Cardiac muscle cell (in vitro differentiated cells and primary cell): ENCODE results near the gene MIPOL1. TPM values are rescaled to one million over a fixed set of nuclear protein-coding genes. Genes with fewer than 3 reads are reported as not detected.
A peak's percentile ranks its signal among the peaks of the same experiment; 100 is the strongest.

Experiments used
- DNase-seq, 2 donors: peaks; one replicate each; pipeline versions ENCODE4 v3.0.0 to v3.0.0-alpha.2; 2010 to 2017; ENCODE audit warnings: low read depth in 1 of 2, low spot score in 1 of 2
- H3K27ac ChIP-seq: fragments of 200-600 bp; sonication (generic); 2 replicates; pipeline ENCODE4 v1.5.1; 2016
- H3K27me3 ChIP-seq: fragments of 200-600 bp; sonication (generic); 2 replicates; pipeline ENCODE4 v1.6.0; 2016; ENCODE audit warnings: control low read depth
- H3K36me3 ChIP-seq: fragments of 200-600 bp; sonication (generic); 2 replicates; pipeline ENCODE4 v1.5.1; 2016; ENCODE audit warnings: control low read depth
- H3K4me1 ChIP-seq: fragments of 200-600 bp; sonication (generic); 2 replicates; pipeline ENCODE4 v1.8.1; 2017; ENCODE audit warnings: low read depth, mild to moderate bottlenecking, mixed run types
- H3K4me3 ChIP-seq: fragments of 200-600 bp; sonication (generic); 2 replicates; pipeline ENCODE4 v1.5.1; 2016; ENCODE audit warnings: mild to moderate bottlenecking
- H3K9me3 ChIP-seq: fragments of 200-600 bp; sonication (generic); 2 replicates; pipeline ENCODE4 v1.5.1; 2017; ENCODE audit warnings: low read depth, mild to moderate bottlenecking, control low read depth
- CTCF ChIP-seq: IDR thresholded peaks from 2 replicates; pipeline ENCODE4 v1.5.1; 2012; ENCODE audit warnings: low read depth, mild to moderate bottlenecking, low read length
- polyA plus RNA-seq: library from polyadenylated mRNA; unstranded; fragments of >200 nt; fragmentation: Nextera tagmentation; extraction: Ambion mirVana; gene quantifications from 2 replicates; pipeline ENCODE4 v1.2.1, GENCODE V29; 2016
- total RNA-seq: library from RNA; depleted of rRNA; stranded (reverse); fragments of >200 nt; gene quantifications from 2 replicates; pipeline ENCODE4 v1.2.3, GENCODE V29; 2016

The MIPOL1 gene
- total and polyA plus RNA-seq, 2 experiments from 2014 or later = 7.3 to 8.4 TPM

DNA sequence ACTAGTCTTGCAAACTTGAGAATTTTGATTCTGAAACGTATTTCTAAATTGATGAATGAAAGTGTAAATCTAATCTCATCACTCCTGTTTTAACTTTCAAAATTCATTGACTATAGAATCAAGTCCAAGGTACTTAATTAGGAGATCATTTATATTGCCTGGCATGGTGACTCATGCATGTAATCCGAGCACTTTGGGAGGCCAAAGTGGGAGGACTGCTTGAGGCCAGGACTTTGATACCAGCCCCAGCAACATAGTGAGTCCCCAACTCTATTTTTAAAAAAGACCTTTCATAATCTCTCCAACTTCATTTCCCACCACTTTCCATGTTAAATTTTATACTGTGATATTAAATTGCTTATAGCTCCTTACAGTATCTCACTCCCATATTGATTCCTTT lies 3.0 kb upstream of the MIPOL1 start:
- Histone ChIP-seq H3K27ac (no peak overlapping the region), H3K36me3 (no peaks in the 10 kb centered on the region), H3K9me3 (no peaks in the 10 kb centered on the region), H3K4me1 (no peaks in the 10 kb centered on the region), H3K4me3 (no peak overlapping the region), H3K27me3 (no peaks in the 10 kb centered on the region)
- DNase-seq = no peak
- no peak for TF ChIP-seq CTCF

DNA sequence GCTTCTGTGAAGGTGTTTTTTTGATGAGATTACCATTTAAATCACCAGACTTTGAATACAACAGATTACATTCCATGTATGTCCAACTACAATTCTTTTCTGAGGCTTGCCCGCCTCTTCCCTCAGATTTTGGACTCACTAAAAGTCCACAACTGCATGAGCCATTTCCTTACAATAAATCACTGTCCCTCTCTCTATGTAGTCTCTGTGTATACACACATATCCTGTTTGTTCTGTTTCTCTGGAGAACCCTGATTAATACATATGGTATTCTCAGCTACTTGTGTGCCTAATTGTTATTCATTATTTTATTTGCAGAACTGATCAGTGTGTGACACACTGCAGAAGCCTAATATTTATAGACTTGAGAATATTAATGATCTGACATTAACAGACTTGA lies 2.4 kb upstream of the MIPOL1 start:
- H3K27ac ChIP-seq = no peak overlapping the region
- no peaks in the 10 kb centered on the region for H3K36me3 ChIP-seq
- H3K9me3 ChIP-seq = no peaks in the 10 kb centered on the region
- TF ChIP-seq CTCF = no peak
- DNase-seq = no peak
- H3K4me3 ChIP-seq = no peak overlapping the region
- H3K4me1 ChIP-seq = no peaks in the 10 kb centered on the region
- no peaks in the 10 kb centered on the region for H3K27me3 ChIP-seq

DNA sequence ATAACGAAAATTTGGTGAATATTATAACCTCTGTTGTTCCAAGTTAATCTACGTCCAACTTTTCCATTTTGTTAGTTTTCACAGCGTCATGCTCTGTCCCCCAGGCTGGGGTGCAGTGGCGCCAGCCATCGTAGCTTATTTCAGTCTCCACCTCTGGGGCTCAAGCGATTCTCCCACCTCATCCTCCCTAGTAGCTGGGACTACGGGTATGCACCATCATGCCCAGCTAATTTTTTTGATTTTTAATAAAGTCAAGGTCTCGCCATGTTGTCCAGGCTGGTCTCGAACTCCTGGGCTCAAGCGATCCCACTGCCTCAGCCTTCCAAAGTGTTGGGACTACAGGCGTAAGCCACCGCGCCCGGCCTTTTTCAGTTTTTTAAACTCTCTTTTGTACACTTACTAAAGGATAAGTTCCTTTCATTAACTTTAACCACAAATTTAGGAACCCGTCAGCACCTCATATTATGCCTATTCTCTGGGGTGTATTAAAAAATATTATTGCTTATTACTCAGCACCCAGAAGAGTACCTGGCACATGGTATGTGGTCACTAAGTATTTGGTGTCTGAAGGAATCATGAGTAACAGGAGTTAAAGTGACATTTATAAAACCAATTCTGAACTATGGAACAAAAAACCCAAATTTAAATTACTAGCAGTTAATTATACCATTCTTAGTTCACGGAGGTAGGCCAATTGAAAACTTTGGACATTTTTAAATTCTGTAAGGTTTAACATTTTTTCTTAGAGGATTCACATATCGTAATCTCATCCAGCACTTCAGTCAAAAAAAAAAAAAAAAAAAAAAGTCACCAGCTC lies 925 bp upstream of the MIPOL1 start:
- Histone ChIP-seq H3K4me1 (no peaks in the 10 kb centered on the region), H3K27ac (peak overlapping the region; percentile 55), H3K9me3 (no peaks in the 10 kb centered on the region), H3K27me3 (no peaks in the 10 kb centered on the region), H3K4me3 (peak overlapping the region; percentile 43), H3K36me3 (no peaks in the 10 kb centered on the region)
- no peak for TF ChIP-seq CTCF
- no peak for DNase-seq

DNA sequence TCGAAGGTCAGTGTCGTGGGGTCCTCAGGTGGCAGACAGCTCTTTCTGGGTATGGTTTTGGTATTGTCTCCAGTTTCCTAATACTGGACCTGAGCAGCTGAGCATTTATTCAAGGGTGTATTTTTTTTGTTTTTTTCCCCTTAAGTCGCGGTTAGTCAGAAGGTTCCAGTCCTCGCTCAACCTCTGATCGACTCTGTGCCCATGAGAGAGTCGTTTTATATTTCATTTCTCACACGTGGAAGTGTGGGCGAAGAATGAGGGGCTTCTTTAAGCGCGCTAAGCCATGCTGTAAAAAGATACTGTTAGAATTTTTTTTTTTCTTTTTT lies 499 bp downstream of the MIPOL1 start:
- peak overlapping the region; percentile 43 for H3K4me3 ChIP-seq
- no peaks in the 10 kb centered on the region for H3K4me1 ChIP-seq
- no peaks in the 10 kb centered on the region for H3K36me3 ChIP-seq
- H3K27me3 ChIP-seq = no peaks in the 10 kb centered on the region
- H3K9me3 ChIP-seq = no peaks in the 10 kb centered on the region
- peak overlapping the region; percentile 55 for H3K27ac ChIP-seq
- TF ChIP-seq CTCF = no peak
- DNase-seq = no peak

- DNase-seq = no peak
- TF ChIP-seq CTCF = no peak
- Histone ChIP-seq H3K36me3 (no peaks in the 10 kb centered on the region), H3K9me3 (no peaks in the 10 kb centered on the region), H3K4me3 (peak overlapping the region; percentile 43), H3K27me3 (no peaks in the 10 kb centered on the region), H3K27ac (no peak overlapping the region), H3K4me1 (no peaks in the 10 kb centered on the region)
Observed at GRCh38 chr14:37198907-37199306, 1.2 kb downstream of the MIPOL1 start.
